A549 (cell line): ENCODE data around the gene GPC1. TPM values are rescaled to one million over a fixed set of nuclear protein-coding genes. Genes with fewer than 3 reads are reported as not detected.

Experiments used
- ATAC-seq, 2 experiments: fragments of 200-7000 bp in 1 of 2; fragments of >200 bp in 1 of 2; cut with Nextera tagmentation in 1 of 2; cut with Tn5 transposase in 1 of 2; 3 replicates each; pipeline versions ENCODE4 v1.8.0 to v1.9.1; 2018 to 2020; ENCODE audit warnings: mild to moderate bottlenecking in 1 of 2, moderate library complexity in 1 of 2
- CTCF ChIA-PET: fragments of 300-600 bp; sonication (Branson Sonifier 250); formaldehyde crosslinking; extraction: SDS; loops from one replicate; lab custom pipeline; 2021; ENCODE audit warnings: antibody characterized with exemption, inconsistent platforms; lab: Yijun Ruan, JAX
- POLR2A ChIA-PET: fragments of 350-600 bp; formaldehyde crosslinking; extraction: SDS; loops from one replicate; lab custom pipeline; 2021; ENCODE audit warnings: antibody characterized with exemption, inconsistent platforms; lab: Yijun Ruan, JAX
- DNase-seq, 2 experiments: peaks; one replicate each; pipeline versions ENCODE4 v3.0.0 to v3.0.0-alpha.2; 2011 to 2016; ENCODE audit warnings: low read depth in 1 of 2, low spot score in 1 of 2
- FAIRE-seq: peaks from 2 replicates; lab custom pipeline; 2011; peaks lifted over from hg19 to GRCh38; lab: Jason Lieb, UNC
- H3K27ac ChIP-seq, 2 experiments: fragments of >200 bp; sonication (Bioruptor Twin); formaldehyde crosslinking; 3 replicates each; pipeline ENCODE4 v1.5.1; 2016 to 2017
- H3K4me1 ChIP-seq: fragments of >200 bp; sonication (Bioruptor Twin); formaldehyde crosslinking; 3 replicates; pipeline ENCODE4 v1.6.1; 2016
- H3K4me2 ChIP-seq: fragments of >200 bp; sonication (Bioruptor Twin); formaldehyde crosslinking; 3 replicates; pipeline ENCODE4 v1.6.1; 2016
- H3K4me3 ChIP-seq: fragments of >200 bp; sonication (Bioruptor Twin); formaldehyde crosslinking; 3 replicates; pipeline ENCODE4 v1.5.1; 2016
- H3K9me3 ChIP-seq: fragments of >200 bp; sonication (Bioruptor Twin); formaldehyde crosslinking; 3 replicates; pipeline ENCODE4 v1.6.1; 2016
- CBX8 ChIP-seq: fragments of 200-600 bp; sonication (generic); IDR thresholded peaks from 2 replicates; pipeline ENCODE4 v1.6.1; 2016
- CEBPB ChIP-seq, 2 experiments: fragments of >200 bp in 1 of 2; sonication (Bioruptor Twin) in 1 of 2; formaldehyde crosslinking in 1 of 2; IDR thresholded peaks; 2 replicates each; pipeline ENCODE4 v1.6.1; 2012 to 2016
- CHD4 ChIP-seq: fragments of 200-600 bp; sonication (generic); IDR thresholded peaks from 2 replicates; pipeline ENCODE4 v1.6.1; 2016; ENCODE audit warnings: antibody characterized with exemption, mild to moderate bottlenecking, borderline replicate concordance
- EHMT2 ChIP-seq: fragments of 200-600 bp; sonication (generic); IDR thresholded peaks from 2 replicates; pipeline ENCODE4 v1.6.1; 2016; ENCODE audit warnings: antibody characterized with exemption, low read depth, mild to moderate bottlenecking, moderate library complexity
- ELK1 ChIP-seq: fragments of 150-350 bp; IDR thresholded peaks from 2 replicates; pipeline ENCODE4 v1.6.1; 2014; ENCODE audit warnings: low read depth, mild to moderate bottlenecking, low read length
- GATA3 ChIP-seq: IDR thresholded peaks from 2 replicates; pipeline ENCODE4 v1.6.1; 2012; ENCODE audit warnings: borderline replicate concordance
- HMGXB4 ChIP-seq: fragments of 250-450 bp; sonication (Bioruptor Pico); IDR thresholded peaks from 2 replicates; pipeline ENCODE4 v1.5.0; 2021; ENCODE audit warnings: mild to moderate bottlenecking, moderate library complexity, borderline replicate concordance
- HOXB5 ChIP-seq: fragments of 250-450 bp; sonication (Bioruptor Pico); IDR thresholded peaks from 2 replicates; pipeline ENCODE4 v1.5.0; 2020; ENCODE audit warnings: mild to moderate bottlenecking, moderate library complexity
- KDM5A ChIP-seq: fragments of 200-600 bp; sonication (generic); IDR thresholded peaks from 2 replicates; pipeline ENCODE4 v1.6.1; 2016; ENCODE audit warnings: antibody characterized with exemption, mild to moderate bottlenecking
- NR3C1 ChIP-seq: fragments of >200 bp; sonication (Bioruptor Twin); formaldehyde crosslinking; IDR thresholded peaks from 3 replicates; pipeline ENCODE4 v1.6.1; 2017
- PHF8 ChIP-seq: fragments of 200-600 bp; sonication (generic); IDR thresholded peaks from 2 replicates; pipeline ENCODE4 v1.6.1; 2016; ENCODE audit warnings: low read depth, mild to moderate bottlenecking, antibody characterized with exemption, moderate library complexity, borderline replicate concordance
- RAD21 ChIP-seq, 2 experiments: fragments of >200 bp in 1 of 2; sonication (Bioruptor Twin) in 1 of 2; formaldehyde crosslinking in 1 of 2; IDR thresholded peaks in 1 of 2; conservative IDR thresholded peaks in 1 of 2; 2 replicates in 1 of 2; 3 replicates in 1 of 2; pipeline ENCODE4 v1.6.1; 2012 to 2018; ENCODE audit warnings: inconsistent platforms in 1 of 2
- RARB ChIP-seq: fragments of 250-450 bp; sonication (Bioruptor Pico); IDR thresholded peaks from 2 replicates; pipeline ENCODE4 v1.8.0; 2021; ENCODE audit warnings: mild to moderate bottlenecking, moderate library complexity
- RCOR1 ChIP-seq: fragments of 150-350 bp; IDR thresholded peaks from 2 replicates; pipeline ENCODE4 v1.6.1; 2014; ENCODE audit warnings: antibody characterized with exemption, low read length, low read depth
- RNF2 ChIP-seq: fragments of 200-600 bp; sonication (generic); IDR thresholded peaks from 2 replicates; pipeline ENCODE4 v1.6.1; 2016; ENCODE audit warnings: low read depth, mild to moderate bottlenecking, antibody characterized with exemption, moderate library complexity, borderline replicate concordance
- SMC3 ChIP-seq: fragments of >200 bp; sonication (Bioruptor Twin); formaldehyde crosslinking; IDR thresholded peaks from 3 replicates; pipeline ENCODE4 v1.6.1; 2018; ENCODE audit warnings: inconsistent platforms
- SREBF2 ChIP-seq: fragments of 450-650 bp; IDR thresholded peaks from 2 replicates; pipeline ENCODE4 v1.6.1; 2014; ENCODE audit warnings: mild to moderate bottlenecking, moderate library complexity
- TP53 ChIP-seq: fragments of 250-450 bp; sonication (Bioruptor Pico); IDR thresholded peaks from 2 replicates; pipeline ENCODE4 v1.5.0; 2021; ENCODE audit warnings: mild to moderate bottlenecking, moderate library complexity
- ZC3H11A ChIP-seq: fragments of 450-650 bp; IDR thresholded peaks from 2 replicates; pipeline ENCODE4 v1.6.1; 2014; ENCODE audit warnings: antibody characterized with exemption, mild to moderate bottlenecking
- ZFP36 ChIP-seq: fragments of 450-650 bp; IDR thresholded peaks from 2 replicates; pipeline ENCODE4 v1.6.1; 2014; ENCODE audit warnings: borderline replicate concordance; ENCODE audit not compliant: partially characterized antibody
- WGBS: methylation state at CpG from one replicate; pipeline ENCODE4 v1.1.6; 2017; ENCODE audit errors: missing lambda C conversion rate; 5-methylcytosine and 5-hydroxymethylcytosine counted together
- polyA plus RNA-seq, 4 experiments: library from polyadenylated mRNA; depleted of rRNA in 3 of 4; stranded (reverse); fragments of >200 nt; fragmentation: RNase III in 1 of 4; extraction: RNeasy Plus Mini Kit Qiagen cat#74134 plus additional on column Dnase treatment in 1 of 4; gene quantifications; 2 replicates in 3 of 4; 3 replicates in 1 of 4; pipeline ENCODE4 v1.2.3, GENCODE V29; 2011 to 2017

Gene GPC1
- polyA plus RNA-seq, 2 of the 4 experiments (the other 2 are of a cell fraction), result 19.8 to 97.7 TPM

- TF ChIP-seq RARB, result no peak
- no peak for TF ChIP-seq KDM5A
- no peak for TF ChIP-seq RAD21 (conservative IDR thresholded peaks at IDR 0.05 in 1 of 2, IDR thresholded peaks at IDR 0.05 in 1 of 2)
Observed at GRCh38 chr2:240507778-240508251, 72.4 kb downstream of the GPC1 start (continued).

GRCh38 chr2:240508832-240509545 lies 73.5 kb downstream of the GPC1 start:
- H3K4me1 ChIP-seq, result no peaks in the 10 kb centered on the region
- CTCF ChIA-PET, result no interaction called here
- DNase-seq (no peak), ATAC-seq (no peak), FAIRE-seq (no peak)
- WGBS, result 94% methylated on average over 7 of the region's 7 CpGs
- H3K27ac ChIP-seq, result no peak overlapping the region
- POLR2A ChIA-PET, result no interaction called here
- H3K9me3 ChIP-seq, result no peaks in the 10 kb centered on the region
- TF ChIP-seq ZC3H11A (no peak), ZFP36 (no peak), CBX8 (no peak)
- no peak overlapping the region for H3K4me2 ChIP-seq
- H3K4me3 ChIP-seq, result no peak overlapping the region

GRCh38 chr2:240509667-240510512 lies 74.4 kb downstream of the GPC1 start:
- Histone ChIP-seq H3K9me3 (no peaks in the 10 kb centered on the region), H3K4me3 (no peak overlapping the region), H3K27ac (no peak overlapping the region), H3K4me2 (no peak overlapping the region), H3K4me1 (no peaks in the 10 kb centered on the region)
- CTCF ChIA-PET, result no interaction called here
- ATAC-seq (no peak), FAIRE-seq (no peak), DNase-seq (no peak)
- POLR2A ChIA-PET, result no interaction called here
- TF ChIP-seq SREBF2, result no peak
- no peak for TF ChIP-seq PHF8
- TF ChIP-seq CHD4, result no peak
- no peak for TF ChIP-seq GATA3
- 76% methylated on average over 9 of the region's 12 CpGs for WGBS

GRCh38 chr2:240510513-240511210 lies 75.2 kb downstream of the GPC1 start:
- ChIA-PET POLR2A (no interaction called here), CTCF (no interaction called here)
- Histone ChIP-seq H3K4me3 (no peak overlapping the region), H3K4me1 (no peaks in the 10 kb centered on the region), H3K27ac (no peak overlapping the region), H3K9me3 (no peaks in the 10 kb centered on the region), H3K4me2 (no peak overlapping the region)
- WGBS, result 95% methylated on average over 12 of the region's 12 CpGs
- no peak for FAIRE-seq
- DNase-seq, result no peak
- no peak for ATAC-seq
- TF ChIP-seq TP53 (CRISPR knock-in tag), result no peak
- TF ChIP-seq ZC3H11A, result no peak
- no peak for TF ChIP-seq RNF2
- TF ChIP-seq ELK1, result no peak
- TF ChIP-seq SMC3, result no peak
- no peak for TF ChIP-seq CEBPB (IDR thresholded peaks at IDR 0.05)
- TF ChIP-seq CHD4, result no peak
- TF ChIP-seq HMGXB4 (CRISPR knock-in tag), result no peak
- no peak for TF ChIP-seq HOXB5
- no peak for TF ChIP-seq RCOR1
- TF ChIP-seq NR3C1, result no peak
- TF ChIP-seq EHMT2, result no peak
- TF ChIP-seq RAD21 (conservative IDR thresholded peaks at IDR 0.05 in 1 of 2, IDR thresholded peaks at IDR 0.05 in 1 of 2), result no peak
